Gastrocnemius medialis (tissue), 4 donors: ENCODE data around the gene SEC23IP.

Experiments used
- CTCF ChIP-seq, 5 experiments: fragments of 450-650 bp in 3 of 5; fragments of 200-600 bp in 2 of 5; sonication (generic) in 2 of 5; IDR thresholded peaks in 4 of 5; conservative IDR thresholded peaks in 1 of 5; 1 replicate in 4 of 5; 2 replicates in 1 of 5; pipeline ENCODE4 v1.5.1; 2016 to 2019; ENCODE audit warnings: antibody characterized with exemption in 5 of 5, mild to moderate bottlenecking in 3 of 5, moderate library complexity in 3 of 5
- POLR2A ChIP-seq, 2 donors: fragments of 450-650 bp; IDR thresholded peaks; one replicate each; pipeline ENCODE4 v1.6.1; 2017; ENCODE audit warnings: antibody characterized with exemption in 2 of 2, mild to moderate bottlenecking in 2 of 2, moderate library complexity in 2 of 2

GRCh38 chr10:119981826-119982225 is 89.3 kb downstream of the SEC23IP start:
- TF ChIP-seq CTCF (IDR thresholded peaks at IDR 0.05 in 4 of 5, conservative IDR thresholded peaks at IDR 0.05 in 1 of 5), result no peak
- no peak for TF ChIP-seq POLR2A (IDR thresholded peaks at IDR 0.05)
